Body of pancreas (tissue), 4 donors: Measurements from ENCODE around the gene NME4.

Experiments used
- CTCF ChIP-seq, 7 experiments: fragments of 450-650 bp in 4 of 7; fragments of 200-600 bp in 3 of 7; sonication (generic) in 3 of 7; IDR thresholded peaks; one replicate each; pipeline ENCODE4 v1.5.1; 2016 to 2019; ENCODE audit warnings: antibody characterized with exemption in 7 of 7
- POLR2A ChIP-seq, 3 donors: fragments of 450-650 bp; IDR thresholded peaks; one replicate each; pipeline ENCODE4 v1.6.1; 2016; ENCODE audit warnings: antibody characterized with exemption in 3 of 3, mild to moderate bottlenecking in 2 of 3

- TF ChIP-seq CTCF (IDR thresholded peaks at IDR 0.05) = no peak
- TF ChIP-seq POLR2A (IDR thresholded peaks at IDR 0.05) = no peak
These were observed 28.7 kb downstream of the NME4 start for GRCh38 chr16:425740-426114.
